SK-N-SH treated with all-trans-retinoic acid at 6 μM for 48 hours (cell line): ENCODE measurements around the gene S100A5.
A peak's percentile ranks its signal among the peaks of the same experiment; 100 is the strongest.

ENCODE experiments used
- ATAC-seq: fragments of 200-7000 bp; cut with Tn5 transposase; 3 replicates; pipeline ENCODE4 v1.9.1; 2020; ENCODE audit warnings: mild to moderate bottlenecking, moderate library complexity
- ARNTL ChIP-seq: fragments of 450-650 bp; formaldehyde crosslinking; IDR thresholded peaks from 2 replicates; pipeline ENCODE4 v1.5.0; 2020; ENCODE audit warnings: low read depth, mild to moderate bottlenecking, moderate library complexity, borderline replicate concordance
- BACH2 ChIP-seq: fragments of 250-450 bp; sonication (Bioruptor Pico); IDR thresholded peaks from 2 replicates; pipeline ENCODE4 v1.9.0; 2021; ENCODE audit warnings: mild to moderate bottlenecking, borderline replicate concordance
- CSDC2 ChIP-seq: fragments of 250-450 bp; sonication (Bioruptor Pico); IDR thresholded peaks from 2 replicates; pipeline ENCODE4 v1.5.0; 2020; ENCODE audit warnings: mild to moderate bottlenecking, moderate library complexity
- ESRRG ChIP-seq: fragments of 250-450 bp; sonication (Bioruptor Pico); IDR thresholded peaks from 2 replicates; pipeline ENCODE4 v1.6.1; 2021; ENCODE audit warnings: mild to moderate bottlenecking
- GLIS3 ChIP-seq: fragments of 250-450 bp; sonication (Bioruptor Pico); IDR thresholded peaks from 2 replicates; pipeline ENCODE4 v1.5.0; 2020; ENCODE audit warnings: mild to moderate bottlenecking, moderate library complexity
- ISL1 ChIP-seq: fragments of 250-450 bp; sonication (Bioruptor Pico); IDR thresholded peaks from 2 replicates; pipeline ENCODE4 v2.1.2; 2022; ENCODE audit warnings: mild to moderate bottlenecking, moderate library complexity
- OSR1 ChIP-seq: fragments of 250-450 bp; sonication (Bioruptor Pico); IDR thresholded peaks from 2 replicates; pipeline ENCODE4 v1.8.0; 2022; ENCODE audit warnings: moderate library complexity, mild to moderate bottlenecking, inconsistent platforms
- PPARA ChIP-seq: fragments of 250-450 bp; sonication (Bioruptor Pico); IDR thresholded peaks from 2 replicates; pipeline ENCODE4 v1.5.0; 2020; ENCODE audit warnings: mild to moderate bottlenecking, borderline replicate concordance
- RARB ChIP-seq: fragments of 250-450 bp; sonication (Bioruptor Pico); IDR thresholded peaks from 2 replicates; pipeline ENCODE4 v1.8.0; 2021; ENCODE audit warnings: mild to moderate bottlenecking, moderate library complexity
- SNAI2 ChIP-seq: fragments of 250-450 bp; sonication (Bioruptor Pico); IDR thresholded peaks from 2 replicates; pipeline ENCODE4 v1.5.0; 2020; ENCODE audit warnings: mild to moderate bottlenecking, moderate library complexity
- TCF4 ChIP-seq: fragments of 250-450 bp; sonication (Bioruptor Pico); IDR thresholded peaks from 2 replicates; pipeline ENCODE4 v1.8.0; 2021; ENCODE audit warnings: mild to moderate bottlenecking, moderate library complexity, borderline replicate concordance
- TOX ChIP-seq: fragments of 250-450 bp; sonication (Bioruptor Pico); IDR thresholded peaks from 2 replicates; pipeline ENCODE4 v1.8.0; 2021; ENCODE audit warnings: mild to moderate bottlenecking, moderate library complexity, borderline replicate concordance
- ZC3H10 ChIP-seq: fragments of 250-450 bp; sonication (Bioruptor Pico); IDR thresholded peaks from 2 replicates; pipeline ENCODE4 v1.5.1; 2021; ENCODE audit warnings: mild to moderate bottlenecking, moderate library complexity
- ZFP3 ChIP-seq: fragments of 250-450 bp; sonication (Bioruptor Pico); IDR thresholded peaks from 2 replicates; pipeline ENCODE4 v1.5.0; 2020; ENCODE audit warnings: mild to moderate bottlenecking, moderate library complexity
- ZFP30 ChIP-seq: fragments of 450-650 bp; formaldehyde crosslinking; IDR thresholded peaks from 2 replicates; pipeline ENCODE4 v1.5.0; 2022; ENCODE audit warnings: mild to moderate bottlenecking, moderate library complexity
- ZNF8 ChIP-seq: fragments of 450-650 bp; formaldehyde crosslinking; IDR thresholded peaks from 2 replicates; pipeline ENCODE4 v1.5.0; 2020; ENCODE audit warnings: mild to moderate bottlenecking, moderate library complexity
- TF ChIP-seq, protein P1 (sequence below): fragments of 250-450 bp; sonication (Bioruptor Pico); IDR thresholded peaks from 2 replicates; pipeline ENCODE4 v1.8.0; 2020; ENCODE audit warnings: mild to moderate bottlenecking, moderate library complexity, borderline replicate concordance
- TF ChIP-seq, protein P2 (sequence below): fragments of 250-450 bp; sonication (Bioruptor Pico); IDR thresholded peaks from 2 replicates; pipeline ENCODE4 v1.5.1; 2020; ENCODE audit warnings: low read depth, mild to moderate bottlenecking, moderate library complexity
- TF ChIP-seq, protein P3 (sequence below): fragments of 250-450 bp; sonication (Bioruptor Pico); IDR thresholded peaks from 2 replicates; pipeline ENCODE4 v1.5.1; 2021; ENCODE audit warnings: mild to moderate bottlenecking, moderate library complexity

The S100A5 gene

DNA sequence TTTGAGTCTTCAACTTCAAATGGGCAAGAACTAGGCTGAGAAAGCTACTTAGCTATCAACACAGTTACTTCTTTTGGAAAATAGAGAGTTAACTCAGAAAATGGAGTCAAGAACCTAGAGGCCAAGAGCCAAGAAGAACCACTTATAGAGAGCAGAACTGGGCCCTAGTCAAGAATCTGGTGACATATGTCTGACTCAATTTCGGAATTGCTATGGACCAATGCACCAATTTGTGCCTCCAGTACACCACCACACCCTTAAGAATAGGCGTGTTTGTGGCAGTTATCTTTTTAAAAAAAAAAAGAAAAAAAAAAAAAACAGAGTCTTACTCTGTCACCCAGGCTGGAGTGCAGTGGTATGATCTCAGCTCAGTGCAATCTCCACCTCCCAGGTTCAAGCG, 17.1 kb upstream of the S100A5 start:
- TF ChIP-seq, protein P1, sequence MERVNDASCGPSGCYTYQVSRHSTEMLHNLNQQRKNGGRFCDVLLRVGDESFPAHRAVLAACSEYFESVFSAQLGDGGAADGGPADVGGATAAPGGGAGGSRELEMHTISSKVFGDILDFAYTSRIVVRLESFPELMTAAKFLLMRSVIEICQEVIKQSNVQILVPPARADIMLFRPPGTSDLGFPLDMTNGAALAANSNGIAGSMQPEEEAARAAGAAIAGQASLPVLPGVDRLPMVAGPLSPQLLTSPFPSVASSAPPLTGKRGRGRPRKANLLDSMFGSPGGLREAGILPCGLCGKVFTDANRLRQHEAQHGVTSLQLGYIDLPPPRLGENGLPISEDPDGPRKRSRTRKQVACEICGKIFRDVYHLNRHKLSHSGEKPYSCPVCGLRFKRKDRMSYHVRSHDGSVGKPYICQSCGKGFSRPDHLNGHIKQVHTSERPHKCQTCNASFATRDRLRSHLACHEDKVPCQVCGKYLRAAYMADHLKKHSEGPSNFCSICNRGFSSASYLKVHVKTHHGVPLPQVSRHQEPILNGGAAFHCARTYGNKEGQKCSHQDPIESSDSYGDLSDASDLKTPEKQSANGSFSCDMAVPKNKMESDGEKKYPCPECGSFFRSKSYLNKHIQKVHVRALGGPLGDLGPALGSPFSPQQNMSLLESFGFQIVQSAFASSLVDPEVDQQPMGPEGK: no peak
- TF ChIP-seq ISL1 (CRISPR knock-in tag) (no peak), RARB (CRISPR knock-in tag) (no peak), CSDC2 (CRISPR knock-in tag) (no peak), ZC3H10 (CRISPR knock-in tag) (no peak), ZNF8 (CRISPR knock-in tag) (no peak), ESRRG (no peak)
- TF ChIP-seq, protein P2, sequence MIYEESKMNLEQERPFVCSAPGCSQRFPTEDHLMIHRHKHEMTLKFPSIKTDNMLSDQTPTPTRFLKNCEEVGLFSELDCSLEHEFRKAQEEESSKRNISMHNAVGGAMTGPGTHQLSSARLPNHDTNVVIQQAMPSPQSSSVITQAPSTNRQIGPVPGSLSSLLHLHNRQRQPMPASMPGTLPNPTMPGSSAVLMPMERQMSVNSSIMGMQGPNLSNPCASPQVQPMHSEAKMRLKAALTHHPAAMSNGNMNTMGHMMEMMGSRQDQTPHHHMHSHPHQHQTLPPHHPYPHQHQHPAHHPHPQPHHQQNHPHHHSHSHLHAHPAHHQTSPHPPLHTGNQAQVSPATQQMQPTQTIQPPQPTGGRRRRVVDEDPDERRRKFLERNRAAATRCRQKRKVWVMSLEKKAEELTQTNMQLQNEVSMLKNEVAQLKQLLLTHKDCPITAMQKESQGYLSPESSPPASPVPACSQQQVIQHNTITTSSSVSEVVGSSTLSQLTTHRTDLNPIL (CRISPR knock-in tag): no peak

DNA sequence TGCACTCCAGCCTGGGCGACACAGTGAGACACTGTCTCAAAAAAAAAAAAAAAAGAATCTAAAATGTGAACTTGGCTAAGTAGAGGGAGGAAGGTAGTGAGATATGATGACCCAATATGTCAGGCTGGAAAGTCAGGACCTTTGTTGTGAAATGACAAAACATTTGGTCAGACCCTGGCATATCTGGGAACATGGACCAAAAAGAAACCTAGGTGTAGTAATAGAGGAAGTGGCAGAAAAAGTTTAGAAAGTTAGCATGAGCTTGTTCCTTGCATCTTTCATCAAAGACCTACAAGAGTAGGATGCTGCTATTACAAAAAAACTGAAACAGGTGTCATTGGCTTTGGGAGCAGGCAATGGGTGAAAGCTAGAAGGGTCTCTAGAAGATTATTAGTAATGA, 15.6 kb upstream of the S100A5 start:
- no peak for ATAC-seq
- TF ChIP-seq BACH2: no peak
- TF ChIP-seq, protein P2 (CRISPR knock-in tag): no peak
- no peak for TF ChIP-seq ZC3H10 (CRISPR knock-in tag)
- TF ChIP-seq PPARA (CRISPR knock-in tag): no peak
- no peak for TF ChIP-seq ZFP3 (CRISPR knock-in tag)
- TF ChIP-seq TOX: no peak
- TF ChIP-seq, protein P1: no peak
- TF ChIP-seq GLIS3 (CRISPR knock-in tag): no peak
- TF ChIP-seq RARB (CRISPR knock-in tag): no peak
- no peak for TF ChIP-seq TCF4 (CRISPR knock-in tag)
- no peak for TF ChIP-seq ZNF8 (CRISPR knock-in tag)
- TF ChIP-seq ZFP30 (CRISPR knock-in tag): no peak
- TF ChIP-seq SNAI2 (CRISPR knock-in tag): no peak
- TF ChIP-seq, protein P3, sequence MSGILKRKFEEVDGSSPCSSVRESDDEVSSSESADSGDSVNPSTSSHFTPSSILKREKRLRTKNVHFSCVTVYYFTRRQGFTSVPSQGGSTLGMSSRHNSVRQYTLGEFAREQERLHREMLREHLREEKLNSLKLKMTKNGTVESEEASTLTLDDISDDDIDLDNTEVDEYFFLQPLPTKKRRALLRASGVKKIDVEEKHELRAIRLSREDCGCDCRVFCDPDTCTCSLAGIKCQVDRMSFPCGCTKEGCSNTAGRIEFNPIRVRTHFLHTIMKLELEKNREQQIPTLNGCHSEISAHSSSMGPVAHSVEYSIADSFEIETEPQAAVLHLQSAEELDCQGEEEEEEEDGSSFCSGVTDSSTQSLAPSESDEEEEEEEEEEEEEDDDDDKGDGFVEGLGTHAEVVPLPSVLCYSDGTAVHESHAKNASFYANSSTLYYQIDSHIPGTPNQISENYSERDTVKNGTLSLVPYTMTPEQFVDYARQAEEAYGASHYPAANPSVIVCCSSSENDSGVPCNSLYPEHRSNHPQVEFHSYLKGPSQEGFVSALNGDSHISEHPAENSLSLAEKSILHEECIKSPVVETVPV: no peak
- TF ChIP-seq ARNTL: no peak
- no peak for TF ChIP-seq ISL1 (CRISPR knock-in tag)

More for the DNA sequence above, 17.1 kb upstream of the S100A5 start:
- no peak for ATAC-seq

DNA sequence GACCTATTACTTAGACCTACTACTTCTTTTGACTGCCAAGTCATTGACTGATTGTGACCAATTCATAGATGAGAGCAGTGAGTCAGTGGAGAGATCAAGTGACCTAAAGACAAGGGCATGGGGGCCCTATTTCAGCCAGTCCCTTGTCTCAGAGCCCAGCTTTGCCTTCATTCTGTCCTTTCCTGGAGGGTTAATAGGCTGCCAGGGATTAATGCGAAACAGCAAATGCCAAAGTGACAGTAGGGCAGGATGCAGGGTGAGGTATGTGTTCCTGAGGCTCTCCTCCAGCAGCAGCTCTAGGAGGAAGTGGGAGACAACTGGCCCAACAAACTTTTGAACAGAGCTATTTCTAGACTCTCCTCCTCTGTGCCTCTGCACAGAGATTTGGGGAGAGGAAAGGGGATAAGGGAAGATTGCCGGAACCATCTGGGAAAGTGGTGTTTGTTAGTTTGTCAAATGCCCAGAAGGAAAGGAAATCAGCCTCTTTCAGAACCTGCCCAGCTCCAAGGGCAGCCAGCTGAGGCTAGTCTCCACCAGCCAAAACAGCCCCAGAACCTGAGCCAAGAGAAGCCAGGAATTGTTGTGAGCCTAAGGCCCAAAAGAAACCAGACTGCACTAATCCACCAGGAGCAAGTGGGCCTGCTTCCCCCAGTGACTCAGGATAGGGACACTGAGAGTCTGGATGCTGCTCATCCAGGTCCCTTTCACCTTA, 13.3 kb upstream of the S100A5 start:
- TF ChIP-seq ARNTL (no peak), GLIS3 (CRISPR knock-in tag) (no peak), CSDC2 (CRISPR knock-in tag) (no peak), OSR1 (CRISPR knock-in tag) (no peak)
- TF ChIP-seq, protein P1: no peak
- ATAC-seq: peak; percentile 74
